ENCODE data around the gene ANKRD44. TPM values are rescaled to one million over a fixed set of nuclear protein-coding genes. Genes with fewer than 3 reads are reported as not detected.

ANKRD44 gene
- total RNA-seq, 4 donors from 2014 or later = 1.8 to 6.3 (median 3.0) TPM

DNA sequence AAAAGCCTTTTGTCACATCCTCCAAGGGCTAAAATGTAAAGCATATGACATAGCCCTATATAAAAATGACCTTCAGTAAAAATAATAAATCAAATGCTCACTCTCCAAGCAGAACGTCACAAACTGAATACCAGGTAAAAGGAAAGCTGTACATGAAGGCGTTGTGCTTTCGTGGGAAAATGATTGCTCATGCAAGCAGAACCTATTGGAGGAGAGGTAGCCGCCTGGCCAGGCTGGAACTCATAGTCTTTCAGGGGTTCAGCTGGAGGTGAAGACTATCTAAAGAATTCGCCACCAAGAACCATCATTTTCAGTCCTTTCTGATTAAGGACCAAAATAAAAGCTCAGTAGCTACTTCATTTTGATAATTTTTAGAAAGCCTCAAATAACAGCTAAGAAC is 44.7 kb downstream of the ANKRD44 start:
- ATAC-seq = no peak
- Histone ChIP-seq H3K4me3 (no peak overlapping the region), H3K27ac (no peak overlapping the region), H3K9me3 (no peaks in the 10 kb centered on the region), H3K36me3 (no peaks in the 10 kb centered on the region), H3K27me3 (no peaks in the 10 kb centered on the region), H3K4me1 (no peaks in the 10 kb centered on the region)
- DNase-seq = no peak
- TF ChIP-seq, protein P1, sequence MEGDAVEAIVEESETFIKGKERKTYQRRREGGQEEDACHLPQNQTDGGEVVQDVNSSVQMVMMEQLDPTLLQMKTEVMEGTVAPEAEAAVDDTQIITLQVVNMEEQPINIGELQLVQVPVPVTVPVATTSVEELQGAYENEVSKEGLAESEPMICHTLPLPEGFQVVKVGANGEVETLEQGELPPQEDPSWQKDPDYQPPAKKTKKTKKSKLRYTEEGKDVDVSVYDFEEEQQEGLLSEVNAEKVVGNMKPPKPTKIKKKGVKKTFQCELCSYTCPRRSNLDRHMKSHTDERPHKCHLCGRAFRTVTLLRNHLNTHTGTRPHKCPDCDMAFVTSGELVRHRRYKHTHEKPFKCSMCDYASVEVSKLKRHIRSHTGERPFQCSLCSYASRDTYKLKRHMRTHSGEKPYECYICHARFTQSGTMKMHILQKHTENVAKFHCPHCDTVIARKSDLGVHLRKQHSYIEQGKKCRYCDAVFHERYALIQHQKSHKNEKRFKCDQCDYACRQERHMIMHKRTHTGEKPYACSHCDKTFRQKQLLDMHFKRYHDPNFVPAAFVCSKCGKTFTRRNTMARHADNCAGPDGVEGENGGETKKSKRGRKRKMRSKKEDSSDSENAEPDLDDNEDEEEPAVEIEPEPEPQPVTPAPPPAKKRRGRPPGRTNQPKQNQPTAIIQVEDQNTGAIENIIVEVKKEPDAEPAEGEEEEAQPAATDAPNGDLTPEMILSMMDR (IDR thresholded peaks at IDR 0.05 in 4 of 5, conservative IDR thresholded peaks at IDR 0.05 in 1 of 5) = no peak
- TF ChIP-seq POLR2A (IDR thresholded peaks at IDR 0.05) = no peak
- in situ Hi-C loops (cut with MboI; ENCODE audit: low sequenced_read_pairs in 4 of 4) (loop anchor here in 1 of 4 donors (5.0 kb wide), 1 partner anchor 34 kb away; no protein-coding TSS in a partner anchor), intact Hi-C loops (cut with DNase I; ENCODE audit: low total_unique reads) (no loop called here)

DNA sequence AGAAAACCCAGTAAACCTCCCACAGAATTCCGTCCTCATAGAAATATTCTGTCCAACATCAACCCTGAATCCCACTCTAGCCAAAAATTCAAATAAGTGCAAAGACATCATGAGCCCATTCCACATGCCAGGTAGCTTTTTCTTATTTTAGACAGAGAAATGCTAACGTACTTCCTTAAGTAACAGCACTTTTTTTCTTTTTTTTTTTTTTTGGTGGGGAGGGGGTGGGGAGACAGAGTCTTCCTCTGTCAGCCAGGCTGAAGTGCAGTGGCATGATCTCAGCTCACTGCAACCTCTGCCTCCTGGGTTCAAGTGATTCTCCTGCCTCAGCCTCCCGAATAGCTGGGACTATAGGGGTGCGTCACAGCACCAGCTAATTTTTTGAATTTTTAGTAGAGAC is 45.5 kb downstream of the ANKRD44 start:
- intact Hi-C loops (cut with DNase I; ENCODE audit: low total_unique reads) (no loop called here), in situ Hi-C loops (cut with MboI; ENCODE audit: low sequenced_read_pairs in 4 of 4) (loop anchor here in 1 of 4 donors (5.0 kb wide), 1 partner anchor 33 kb away; no protein-coding TSS in a partner anchor)
- TF ChIP-seq, protein P1 (IDR thresholded peaks at IDR 0.05 in 4 of 5, conservative IDR thresholded peaks at IDR 0.05 in 1 of 5) = no peak
- TF ChIP-seq POLR2A (IDR thresholded peaks at IDR 0.05) = no peak

DNA sequence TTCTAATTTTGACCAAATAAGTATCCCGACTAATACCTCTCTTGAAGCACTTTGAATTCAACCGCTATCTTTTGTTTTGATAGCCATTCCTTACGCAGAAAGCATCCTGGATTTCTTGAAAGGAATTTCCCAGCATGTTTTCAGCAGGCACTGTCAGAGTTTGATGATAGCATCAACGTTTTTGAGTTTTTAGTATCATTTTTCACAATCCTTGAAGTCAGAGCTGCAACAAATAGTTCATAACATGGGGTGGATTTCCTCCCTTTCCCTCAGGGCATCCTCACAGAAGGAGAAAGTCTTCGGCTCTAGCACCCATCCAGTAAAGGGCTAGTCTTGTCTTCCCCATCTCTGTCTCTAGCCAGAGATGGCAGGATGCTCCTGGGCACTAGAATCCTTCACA is 46.2 kb downstream of the ANKRD44 start:
- no peaks in the 10 kb centered on the region for H3K9me3 ChIP-seq
- DNase-seq (no peak), ATAC-seq (no peak)
- no peak overlapping the region for H3K4me3 ChIP-seq
- H3K36me3 ChIP-seq = no peaks in the 10 kb centered on the region
- intact Hi-C loops (cut with DNase I; ENCODE audit: low total_unique reads) = no loop called here
- H3K4me1 ChIP-seq = no peaks in the 10 kb centered on the region
- in situ Hi-C loops (cut with MboI; ENCODE audit: low sequenced_read_pairs in 4 of 4) = no loop called here
- no peaks in the 10 kb centered on the region for H3K27me3 ChIP-seq
- TF ChIP-seq, protein P1 (IDR thresholded peaks at IDR 0.05 in 4 of 5, conservative IDR thresholded peaks at IDR 0.05 in 1 of 5) = no peak
- no peak for TF ChIP-seq POLR2A (IDR thresholded peaks at IDR 0.05)
- no peak overlapping the region for H3K27ac ChIP-seq

More for the DNA sequence above, 45.5 kb downstream of the ANKRD44 start:
- no peaks in the 10 kb centered on the region for H3K9me3 ChIP-seq
- no peaks in the 10 kb centered on the region for H3K36me3 ChIP-seq
- no peak overlapping the region for H3K27ac ChIP-seq
- DNase-seq (no peak), ATAC-seq (no peak)
- H3K4me3 ChIP-seq = no peak overlapping the region
- H3K27me3 ChIP-seq = no peaks in the 10 kb centered on the region
- no peaks in the 10 kb centered on the region for H3K4me1 ChIP-seq

DNA sequence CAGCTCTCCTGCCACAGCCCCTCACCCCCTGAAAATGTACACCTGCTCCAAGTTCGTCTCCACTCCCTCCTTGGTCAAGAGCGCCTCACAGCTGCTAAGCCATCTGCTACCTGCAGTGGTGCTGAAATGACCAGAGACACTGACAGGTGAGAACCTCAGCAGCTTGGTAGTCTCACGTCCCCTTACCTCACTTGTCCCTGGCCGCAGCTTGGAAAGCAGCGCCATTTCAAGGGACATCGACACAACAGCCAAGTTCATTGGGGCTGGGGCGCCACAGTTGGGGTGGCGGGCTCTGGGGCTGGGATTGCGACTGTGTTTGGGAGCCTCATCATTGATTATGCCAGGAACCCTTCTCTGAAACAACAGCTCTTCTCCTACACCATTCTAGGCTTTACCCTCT is 47.5 kb downstream of the ANKRD44 start:
- Histone ChIP-seq H3K27me3 (no peaks in the 10 kb centered on the region), H3K4me1 (no peaks in the 10 kb centered on the region), H3K27ac (no peak overlapping the region), H3K36me3 (no peaks in the 10 kb centered on the region), H3K4me3 (no peak overlapping the region), H3K9me3 (no peaks in the 10 kb centered on the region)
- in situ Hi-C loops (cut with MboI; ENCODE audit: low sequenced_read_pairs in 4 of 4) (no loop called here), intact Hi-C loops (cut with DNase I; ENCODE audit: low total_unique reads) (no loop called here)
- DNase-seq = no peak
- ATAC-seq = no peak
- TF ChIP-seq, protein P1 (IDR thresholded peaks at IDR 0.05 in 4 of 5, conservative IDR thresholded peaks at IDR 0.05 in 1 of 5) = no peak
- TF ChIP-seq POLR2A (IDR thresholded peaks at IDR 0.05) = no peak

DNA sequence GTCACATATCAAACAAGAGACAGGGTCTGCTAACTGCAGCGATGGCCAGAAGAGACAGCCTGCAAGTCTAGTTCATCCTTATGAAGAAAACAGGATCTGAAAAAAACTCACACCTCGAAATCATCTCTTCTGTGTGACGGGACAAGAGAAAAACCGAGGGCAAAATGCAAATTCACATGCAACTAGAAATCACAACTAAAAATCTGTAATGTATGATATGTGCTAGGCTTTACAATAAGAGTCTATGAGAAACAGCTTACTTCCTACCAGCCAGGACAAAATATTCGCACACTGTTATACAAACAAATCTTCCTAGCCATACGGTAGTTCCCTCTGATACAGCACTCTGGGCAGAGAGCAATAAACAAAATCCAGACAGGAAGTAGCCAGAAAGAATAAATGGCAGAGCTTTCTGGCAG is 48.8 kb downstream of the ANKRD44 start:
- TF ChIP-seq POLR2A (IDR thresholded peaks at IDR 0.05) = no peak
- intact Hi-C loops (cut with DNase I; ENCODE audit: low total_unique reads) (no loop called here), in situ Hi-C loops (cut with MboI; ENCODE audit: low sequenced_read_pairs in 4 of 4) (no loop called here)
- Histone ChIP-seq H3K4me3 (no peak overlapping the region), H3K27me3 (no peaks in the 10 kb centered on the region), H3K9me3 (no peaks in the 10 kb centered on the region), H3K27ac (no peak overlapping the region), H3K4me1 (no peaks in the 10 kb centered on the region), H3K36me3 (no peaks in the 10 kb centered on the region)
- DNase-seq = no peak
- ATAC-seq = no peak

Data from gastrocnemius medialis (tissue), 4 donors.